GM19463 (cell line): ENCODE data around the gene MRPL18.
A peak's percentile ranks its signal among the peaks of the same experiment; 100 is the strongest.
"Not testable (repeated sequence)": the region's sequence is repeated elsewhere in the genome, so short reads cannot be mapped to it uniquely, and the experiment has no call there.

Experiments used
- ATAC-seq: cut with Tn5 transposase; IDR thresholded peaks from one replicate; pipeline ENCODE4 v1.9.1; 2021; ENCODE audit warnings: mild to moderate bottlenecking, moderate library complexity; ENCODE audit not compliant: unreplicated experiment

The MRPL18 gene

DNA sequence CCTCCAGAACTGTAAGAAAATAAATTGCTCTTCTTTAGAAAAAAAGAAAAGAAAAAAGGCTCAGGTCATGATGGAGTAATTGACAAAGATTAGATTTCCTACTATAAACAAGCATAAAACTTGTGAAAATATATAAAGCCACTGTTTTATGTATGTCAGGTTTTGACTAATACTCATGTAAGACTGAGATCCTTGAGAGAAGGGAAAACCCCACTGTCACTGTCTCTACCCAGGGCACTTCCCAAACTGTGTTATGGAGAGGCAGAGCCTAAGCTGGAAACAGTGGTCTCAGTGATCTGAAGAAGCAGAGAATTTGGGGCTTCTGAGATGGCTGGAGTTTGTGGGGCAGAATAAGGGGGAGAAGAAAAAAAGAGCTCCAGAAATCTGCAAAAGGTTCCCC, 20.8 kb upstream of the MRPL18 start:
- no peak for ATAC-seq

DNA sequence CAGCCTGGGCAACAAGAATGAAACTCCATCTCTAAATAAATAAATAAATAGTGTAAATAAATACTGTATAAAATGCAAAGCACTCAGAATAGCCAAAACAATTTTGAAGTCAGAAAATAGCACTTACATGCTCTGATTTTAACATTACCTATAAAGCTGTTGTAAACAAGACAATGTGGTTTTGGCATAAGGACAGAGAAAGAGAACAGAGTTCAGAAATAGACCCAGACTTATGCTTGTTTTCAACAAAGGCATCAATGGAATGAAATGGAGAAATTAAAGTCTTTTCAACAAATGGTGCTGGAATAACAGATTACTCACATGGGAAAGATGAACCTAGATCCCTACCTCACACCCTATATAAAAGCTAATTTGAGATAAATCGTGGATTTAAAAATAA, 18.1 kb upstream of the MRPL18 start:
- ATAC-seq = no peak

DNA sequence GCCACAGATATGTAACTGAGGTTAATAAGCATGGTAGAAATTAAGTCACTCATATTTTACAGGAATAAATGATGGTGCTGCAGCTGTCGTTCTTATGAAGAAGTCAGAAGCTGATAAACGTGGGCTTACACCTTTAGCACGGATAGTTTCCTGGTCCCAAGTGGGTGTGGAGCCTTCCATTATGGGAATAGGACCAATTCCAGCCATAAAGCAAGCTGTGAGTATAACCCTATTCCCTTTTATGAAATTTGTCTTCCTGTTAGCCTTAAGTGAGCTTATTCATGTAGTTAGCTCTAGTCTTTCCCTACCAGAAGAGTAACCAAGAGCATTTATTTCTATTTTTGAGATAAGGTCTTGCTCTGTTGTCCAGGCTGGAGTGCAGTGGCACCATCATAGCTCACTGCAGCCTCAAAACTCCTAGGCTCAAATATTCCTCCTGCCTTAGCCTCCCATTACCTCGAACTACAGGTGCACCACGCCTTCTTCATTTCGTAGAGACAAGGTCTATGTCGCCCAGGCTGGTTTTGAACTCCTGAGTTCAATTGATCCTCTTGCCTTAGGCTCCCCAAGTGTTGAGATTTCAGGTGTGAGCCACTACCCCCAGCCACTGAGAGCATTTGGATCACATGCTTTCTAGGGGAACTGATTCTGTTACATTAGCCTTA, 12.9 kb upstream of the MRPL18 start:
- no peak for ATAC-seq

DNA sequence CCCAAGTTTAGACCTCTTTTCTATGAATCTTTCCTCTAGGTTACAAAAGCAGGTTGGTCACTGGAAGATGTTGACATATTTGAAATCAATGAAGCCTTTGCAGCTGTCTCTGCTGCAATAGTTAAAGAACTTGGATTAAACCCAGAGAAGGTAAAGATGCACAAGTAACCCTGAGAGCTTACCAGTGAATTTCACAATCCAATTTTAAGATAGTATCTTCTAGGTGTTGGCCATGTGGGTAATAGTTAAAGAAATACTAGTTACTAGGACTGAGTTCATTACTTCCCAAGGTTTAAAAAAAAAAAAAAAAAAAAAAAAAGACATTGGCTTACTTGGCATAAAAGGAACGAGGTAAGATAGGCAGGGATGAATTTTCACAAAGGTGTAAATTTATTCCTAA, 12.1 kb upstream of the MRPL18 start:
- ATAC-seq = no peak

DNA sequence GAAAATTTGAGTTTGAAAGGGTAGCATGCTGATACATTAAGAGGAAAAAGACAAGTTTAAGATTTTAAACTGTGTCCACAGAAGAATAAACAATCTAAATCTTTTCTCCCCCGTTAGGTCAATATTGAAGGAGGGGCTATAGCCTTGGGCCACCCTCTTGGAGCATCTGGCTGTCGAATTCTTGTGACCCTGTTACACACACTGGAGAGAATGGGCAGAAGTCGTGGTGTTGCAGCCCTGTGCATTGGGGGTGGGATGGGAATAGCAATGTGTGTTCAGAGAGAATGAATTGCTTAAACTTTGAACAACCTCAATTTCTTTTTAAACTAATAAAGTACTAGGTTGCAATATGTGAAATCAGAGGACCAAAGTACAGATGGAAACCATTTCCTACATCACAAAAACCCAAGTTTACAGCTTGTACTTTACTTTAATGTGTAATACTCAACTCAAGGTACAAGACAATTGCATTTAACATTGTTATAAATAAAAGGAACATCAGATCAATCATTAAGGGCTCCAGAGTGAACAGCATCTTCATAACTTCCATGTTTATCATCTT, 11.6 kb upstream of the MRPL18 start:
- no peak for ATAC-seq

DNA sequence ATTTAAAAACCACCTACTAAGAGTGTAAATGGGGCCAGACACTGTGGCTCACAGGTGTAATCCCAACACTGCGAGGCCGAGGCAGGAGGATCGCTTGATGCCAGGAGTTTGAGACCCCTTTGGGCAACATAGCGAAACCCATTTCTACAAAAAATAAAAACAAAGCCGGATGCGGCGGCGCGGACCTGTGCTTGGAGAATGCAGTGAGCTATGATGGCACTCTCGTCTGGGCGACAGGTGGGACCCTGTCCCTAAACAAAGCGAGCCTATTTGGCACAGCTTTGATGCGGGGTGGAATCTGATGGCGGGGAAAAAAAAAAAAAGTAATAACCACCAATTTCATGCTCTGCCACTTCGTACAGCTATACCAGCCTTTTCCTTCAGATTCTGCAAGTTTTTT, 2.0 kb upstream of the MRPL18 start:
- ATAC-seq = no peak

DNA sequence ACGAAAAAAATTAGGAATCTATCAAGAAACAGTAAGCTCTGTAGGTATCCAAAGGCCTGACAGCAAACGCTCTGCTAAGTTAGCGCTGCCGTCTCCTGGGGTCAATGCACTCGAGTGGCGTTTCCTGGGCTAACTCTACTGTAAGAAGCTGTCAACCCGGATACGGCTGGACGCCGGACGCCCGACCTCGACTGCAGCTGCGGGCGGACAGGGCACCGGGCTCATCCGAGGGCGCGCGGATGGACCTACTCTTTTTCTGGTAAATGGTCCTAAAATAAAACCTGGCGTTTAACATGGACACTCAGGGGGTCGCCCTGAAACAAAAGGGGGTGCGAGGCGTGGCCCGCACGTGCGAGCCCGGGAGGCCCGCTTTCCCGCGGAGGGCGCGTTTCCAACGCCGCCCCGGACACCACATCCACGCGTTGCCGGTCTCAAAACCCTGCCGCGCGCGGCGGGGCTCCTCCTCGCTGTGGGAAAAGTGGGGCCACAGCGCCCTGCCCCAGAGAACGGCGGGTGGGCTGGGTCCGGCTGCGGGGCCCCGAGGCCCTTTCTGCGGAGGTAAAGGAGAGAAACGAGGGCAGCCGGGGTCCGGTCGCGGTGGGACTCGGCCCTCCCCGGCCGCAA, 1.4 kb upstream of the MRPL18 start:
- no peak for ATAC-seq

DNA sequence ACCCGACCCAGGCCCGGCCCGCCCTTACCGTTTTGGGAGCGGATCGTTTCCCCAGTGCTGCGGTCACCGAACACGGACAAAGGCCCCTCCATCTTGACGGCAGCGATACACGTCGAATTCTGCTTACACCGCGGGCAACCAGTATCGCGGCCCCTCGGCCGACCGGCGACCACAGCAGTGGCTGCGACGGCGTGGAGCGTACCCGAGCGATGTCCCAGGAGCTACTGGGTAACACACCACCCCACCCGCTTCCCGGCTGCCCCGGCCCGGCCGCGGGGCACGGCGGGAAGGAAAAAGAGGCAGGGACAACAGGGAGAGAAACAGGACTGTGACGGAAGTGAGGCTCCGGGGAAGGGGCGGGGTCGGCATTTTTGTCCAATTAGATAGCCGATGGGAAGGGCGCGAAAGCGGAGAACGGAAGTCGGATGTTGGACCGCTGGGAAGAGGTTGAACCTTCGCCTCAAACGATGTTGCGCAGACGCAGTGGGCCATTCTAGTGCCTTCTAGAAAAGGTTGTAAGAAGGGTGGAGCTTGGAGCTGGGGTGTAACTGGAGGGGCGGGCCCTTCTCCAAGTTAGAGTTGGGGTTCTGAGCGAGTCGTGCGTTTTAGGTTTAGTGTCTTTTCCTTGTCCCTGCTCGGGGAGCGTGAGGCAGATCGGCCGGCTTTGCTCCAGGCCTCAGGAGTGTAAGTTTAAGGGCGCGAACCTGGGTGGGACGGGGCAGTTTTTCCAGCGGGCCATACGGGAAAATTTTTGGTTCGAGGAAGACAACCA, 704 bp upstream of the MRPL18 start, which contains the start of gene TCP1:
TSS of gene TCP1 (minus strand) at position 226 of the 772 bp plus-strand sequence. CDS start at position 92, 134 bp downstream.
- ATAC-seq = peak; percentile 66

DNA sequence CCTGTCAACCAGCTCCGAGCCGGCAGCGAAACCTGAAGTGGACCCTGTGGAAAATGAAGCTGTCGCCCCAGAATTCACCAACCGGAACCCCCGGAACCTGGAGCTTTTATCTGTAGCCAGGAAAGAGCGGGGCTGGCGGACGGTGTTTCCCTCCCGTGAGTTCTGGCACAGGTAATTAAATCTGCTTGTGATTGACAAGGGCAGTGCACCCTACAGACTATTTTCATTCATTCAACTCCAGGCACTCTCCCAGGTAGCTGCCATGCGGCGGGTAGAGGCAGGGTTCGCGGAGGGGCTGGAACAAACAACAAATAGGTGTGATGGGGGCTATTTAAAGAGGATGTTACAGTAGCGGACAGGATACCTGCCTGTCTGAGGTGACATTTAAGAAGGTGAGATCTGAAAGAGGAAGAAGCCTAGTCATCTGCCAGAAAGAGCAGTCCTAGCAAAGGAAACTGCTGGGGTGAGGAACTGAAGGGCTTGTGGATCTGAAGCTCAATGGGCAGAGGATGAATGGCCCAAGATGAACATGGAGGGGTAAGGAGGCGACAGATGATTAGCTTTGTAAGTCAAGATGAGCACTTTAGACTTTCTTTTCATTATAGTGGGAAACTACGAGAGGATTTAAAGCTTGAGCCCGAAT, 810 bp downstream of the MRPL18 start:
- ATAC-seq = no peak

DNA sequence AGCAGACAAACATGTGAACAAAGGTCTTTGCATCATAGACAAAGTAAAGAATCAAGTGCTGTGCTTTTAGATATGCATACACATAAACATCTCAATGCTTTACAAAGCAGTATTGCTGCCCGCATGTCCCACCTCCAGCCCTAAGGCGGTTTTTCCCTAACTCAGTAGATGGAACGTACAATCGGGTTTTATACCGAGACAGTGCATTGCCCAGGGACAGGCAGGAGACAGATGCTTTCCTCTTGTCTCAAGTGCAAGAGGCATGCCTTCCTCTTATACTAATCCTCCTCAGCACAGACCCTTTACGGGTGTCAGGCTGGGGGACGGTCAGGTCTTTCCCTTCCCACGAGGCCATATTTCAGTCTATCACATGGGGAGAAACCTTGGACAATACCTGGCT, 4.7 kb downstream of the MRPL18 start:
- not testable (repeated sequence) for ATAC-seq

DNA sequence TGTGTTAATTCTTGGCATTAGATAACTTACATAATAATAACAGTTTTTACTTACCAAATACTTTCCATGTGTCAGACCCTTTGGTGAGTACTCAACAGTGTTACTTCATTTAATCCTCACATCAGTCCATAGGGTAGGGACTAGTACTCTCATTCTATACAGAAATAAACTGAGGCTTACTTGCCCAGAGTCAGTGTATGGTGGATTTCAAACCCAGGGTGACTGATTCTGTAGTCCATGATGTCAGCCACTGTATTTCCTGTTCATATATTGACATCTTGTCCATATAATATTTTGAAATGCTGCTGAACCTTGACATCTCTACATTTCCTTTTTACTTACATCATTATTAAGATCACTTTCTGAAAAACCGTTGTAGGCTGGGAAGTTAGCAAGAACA, 7.3 kb downstream of the MRPL18 start:
- ATAC-seq = no peak

DNA sequence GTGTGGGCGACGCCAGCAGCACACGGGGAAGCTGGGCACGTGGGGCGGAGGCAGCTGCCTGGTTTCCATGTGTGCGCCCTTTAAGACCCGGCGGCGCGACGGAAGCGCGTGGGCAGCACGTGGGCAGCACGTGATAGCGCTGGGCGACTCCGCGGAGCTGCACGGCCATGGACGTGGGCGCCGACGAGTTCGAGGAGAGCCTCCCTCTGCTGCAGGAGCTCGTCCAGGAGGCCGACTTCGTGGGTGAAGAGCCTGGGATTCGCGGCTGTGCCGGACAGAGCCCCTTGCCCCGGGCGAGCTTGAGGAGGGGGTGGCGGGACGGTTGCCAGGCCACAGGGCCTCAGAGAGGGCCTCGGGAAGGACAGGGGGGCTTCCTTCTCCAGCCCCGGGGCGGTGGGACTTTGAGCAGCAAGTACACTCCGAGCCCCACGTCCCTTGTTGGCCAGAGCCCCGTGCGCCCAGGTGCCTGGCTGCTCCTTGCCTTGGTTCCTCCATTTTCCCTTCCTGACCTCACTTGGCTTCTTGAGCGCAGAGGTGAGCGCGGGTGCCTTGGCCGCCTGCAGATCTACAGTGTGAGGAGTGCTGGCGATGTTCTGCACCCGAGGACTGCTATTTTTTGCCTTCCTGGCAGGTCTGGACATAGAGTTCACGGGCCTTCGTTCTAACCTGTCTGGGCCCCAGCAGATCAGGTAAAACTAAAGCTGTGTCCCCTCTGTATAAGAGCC, 10.0 kb downstream of the MRPL18 start, which contains the start of gene PNLDC1:
TSS of gene PNLDC1 (plus strand) at position 136 of the 725 bp plus-strand sequence. CDS start at position 168, 32 bp downstream.
- ATAC-seq = no peak

DNA sequence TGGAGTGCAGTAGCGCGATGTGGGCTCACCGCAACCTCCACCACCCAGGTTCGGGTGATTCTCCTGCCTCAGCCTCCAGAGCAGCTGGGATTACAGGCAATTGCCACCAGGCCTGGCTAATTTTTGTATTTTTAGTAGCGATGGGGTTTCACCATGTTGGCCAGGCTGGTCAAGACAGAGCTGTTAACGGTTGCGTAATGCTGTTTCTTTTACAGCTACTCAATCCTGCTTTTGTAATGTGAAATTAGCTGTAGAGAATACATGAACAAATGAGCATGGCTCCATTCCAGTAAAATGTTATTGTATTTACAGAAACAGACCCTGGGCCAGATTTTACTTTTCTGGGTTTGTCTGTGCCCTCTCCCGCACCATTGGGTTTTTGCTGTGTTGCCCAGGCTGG, 11.7 kb downstream of the MRPL18 start:
- ATAC-seq = no peak

DNA sequence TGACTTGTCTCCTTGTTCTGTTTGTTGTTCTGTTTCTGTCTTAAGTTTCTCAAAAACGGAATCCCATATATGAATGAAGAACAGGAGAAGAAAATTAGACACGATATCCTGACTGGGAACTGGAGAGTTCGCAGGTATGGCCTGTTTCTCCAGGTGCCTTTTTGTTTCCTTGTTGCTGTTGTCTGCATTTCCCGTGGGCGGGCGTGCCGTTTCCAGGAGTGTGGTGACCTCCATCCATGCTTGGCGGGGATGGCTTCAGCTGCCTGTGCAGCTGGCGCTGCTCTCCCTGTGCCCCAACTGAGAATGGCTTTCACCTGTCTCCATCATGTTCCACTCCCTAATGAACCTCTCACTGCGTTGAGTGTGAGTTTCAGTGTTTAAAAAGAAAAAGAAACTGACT, 14.2 kb downstream of the MRPL18 start:
- ATAC-seq = no peak

DNA sequence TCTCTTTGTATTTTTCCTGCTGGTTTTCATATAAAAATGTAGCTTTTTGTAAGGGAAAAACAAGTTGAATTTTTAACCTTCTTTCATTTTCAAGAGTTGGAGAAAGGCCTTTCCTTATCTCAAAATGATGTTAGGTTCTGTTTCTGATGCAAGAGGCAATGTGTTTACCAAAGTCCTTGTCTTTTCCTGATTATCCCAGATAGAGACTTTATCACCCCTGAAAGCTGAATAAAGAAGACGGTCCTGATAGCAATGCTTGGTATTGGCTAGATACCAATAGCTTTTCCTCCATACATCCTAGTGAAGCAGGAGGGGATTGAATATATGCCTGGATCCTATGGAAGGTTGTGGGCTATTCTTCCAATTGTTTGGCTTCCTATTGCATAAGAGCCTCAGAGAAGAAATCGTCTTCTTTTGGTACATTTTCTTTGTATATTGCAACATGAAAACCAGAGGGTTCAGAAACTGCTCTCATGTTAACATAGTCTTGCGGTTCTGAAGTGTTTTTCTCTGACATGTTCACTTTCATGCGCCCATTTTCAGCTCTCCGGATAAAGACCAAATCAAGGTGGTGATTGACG, 15.3 kb downstream of the MRPL18 start:
- ATAC-seq = no peak

DNA sequence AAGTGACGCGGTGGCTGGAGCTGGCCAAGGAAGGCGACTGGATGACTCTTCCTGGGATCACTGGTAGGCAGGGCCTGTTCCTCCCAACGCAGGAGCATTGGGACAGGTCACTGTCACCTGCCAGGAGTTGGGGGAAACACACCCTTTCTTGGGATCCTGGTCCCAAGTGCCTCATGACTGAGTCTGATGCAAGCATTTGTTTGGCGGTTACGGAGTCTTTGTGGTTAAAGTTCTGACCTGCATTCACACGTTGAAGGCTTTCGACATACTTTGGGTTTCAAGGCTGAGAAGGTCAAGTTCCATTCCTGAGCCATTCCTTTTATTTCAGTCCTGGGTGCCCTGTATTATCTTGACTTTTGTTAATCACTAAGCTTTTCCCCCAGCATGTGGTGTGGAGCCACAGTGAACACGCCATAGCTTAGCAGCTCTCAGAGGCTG, 15.8 kb downstream of the MRPL18 start:
- no peak for ATAC-seq

DNA sequence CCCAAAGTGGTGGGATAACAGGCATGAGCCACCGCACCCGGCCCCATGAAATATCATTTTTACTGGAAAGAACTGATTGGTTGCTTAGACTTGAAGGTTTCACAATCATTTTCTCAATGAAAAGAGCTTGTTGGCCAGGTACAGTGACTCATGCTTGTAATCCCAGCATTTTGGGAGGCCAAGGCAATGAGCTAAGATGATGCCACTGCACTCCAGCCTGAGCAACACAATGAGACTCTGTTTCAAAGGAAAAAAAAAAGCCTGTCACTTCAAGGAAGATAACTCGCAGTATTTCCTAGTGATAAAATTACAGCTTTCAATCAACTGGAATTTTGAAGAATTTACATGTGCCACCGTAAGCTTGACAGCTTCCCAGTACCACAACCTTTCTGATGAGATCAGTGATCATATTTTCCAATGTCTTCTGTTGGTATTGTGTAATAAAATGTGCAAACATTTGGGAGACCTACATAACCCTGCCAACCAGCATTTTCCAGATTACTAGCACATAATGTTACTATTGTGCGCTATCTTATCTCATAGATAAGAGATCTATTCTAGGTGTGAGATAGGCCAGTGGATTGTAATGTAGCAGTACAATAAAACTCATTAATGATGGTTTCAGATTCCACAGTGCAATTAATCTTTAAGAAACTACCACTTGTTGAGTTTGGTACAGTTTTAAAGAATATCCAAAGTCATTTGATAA, 17.0 kb downstream of the MRPL18 start:
- no peak for ATAC-seq

DNA sequence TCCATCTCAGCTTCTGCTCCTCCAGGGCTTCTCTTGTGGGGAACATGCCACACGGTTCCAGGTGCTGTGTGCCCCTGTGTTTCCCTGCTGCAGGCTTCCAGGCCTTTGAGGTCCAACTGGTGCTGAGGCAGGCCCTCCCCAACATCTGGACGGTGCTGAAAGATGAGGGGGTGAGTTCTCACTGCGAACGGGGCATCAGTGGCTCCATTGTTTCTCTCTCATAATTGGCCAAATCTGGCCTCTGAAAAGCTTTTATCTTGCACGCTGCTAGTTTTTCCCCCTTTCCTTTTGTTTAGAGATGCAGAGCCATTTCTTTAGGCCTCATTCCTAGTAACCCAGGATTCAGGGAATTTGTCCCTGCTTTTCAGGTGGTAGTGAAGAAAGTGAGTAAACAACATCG, 18.4 kb downstream of the MRPL18 start:
- no peak for ATAC-seq

DNA sequence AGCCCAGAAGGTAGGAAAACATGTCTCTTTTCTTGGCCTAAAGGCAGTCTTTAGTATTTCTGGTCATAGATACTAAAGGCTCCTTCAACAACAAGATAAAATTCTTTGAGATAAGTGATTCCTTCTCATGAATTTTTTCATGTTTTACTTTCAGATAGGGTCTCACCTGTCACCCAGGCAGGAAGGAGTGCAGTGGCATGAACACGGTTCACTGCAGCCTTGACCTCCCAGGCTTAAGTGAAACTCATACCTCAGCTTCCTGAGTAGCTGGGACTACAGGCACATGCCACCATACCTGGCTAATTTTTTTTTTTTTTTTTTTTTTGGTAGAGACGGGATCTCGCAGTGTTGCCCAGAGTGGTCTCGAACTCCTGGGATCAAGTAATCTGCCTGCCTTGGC, 18.9 kb downstream of the MRPL18 start:
- no peak for ATAC-seq
